ENCODE data around the gene LACRT. TPM values are rescaled to one million over a fixed set of nuclear protein-coding genes. Genes with fewer than 3 reads are reported as not detected.

Gene LACRT
- total RNA-seq, 1 donor from 2014 or later: not detected

DNA sequence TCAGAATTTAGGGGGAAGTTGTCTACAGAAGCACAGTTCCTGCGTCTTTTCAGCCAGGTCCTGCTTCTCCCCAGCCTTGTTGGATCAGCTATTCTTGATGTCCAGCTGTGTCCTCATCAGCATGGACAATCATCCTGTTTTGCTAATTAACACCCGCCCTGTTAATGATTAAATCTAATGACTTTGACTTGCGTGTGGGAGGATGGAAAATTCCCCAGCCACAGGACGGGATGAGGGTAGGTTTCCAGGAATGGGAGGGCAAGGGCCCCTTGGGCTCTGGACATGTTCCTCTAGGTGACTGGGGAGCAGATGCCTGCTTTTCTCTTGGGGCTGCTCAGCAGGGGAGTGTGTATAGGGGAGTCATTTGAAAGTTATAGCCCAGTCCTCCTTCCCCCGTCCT lies 41.0 kb downstream of the LACRT start:
- H3K9me3 Mint-ChIP-seq (ENCODE audit: low read depth): no peaks in the 10 kb centered on the region
- H3K27ac Mint-ChIP-seq: peak overlapping the region; percentile 35
- H3K27me3 Mint-ChIP-seq: peaks cover 54% of the 10 kb centered on the region
- H3K4me3 Mint-ChIP-seq (ENCODE audit: low read depth): no peak overlapping the region
- H3K36me3 Mint-ChIP-seq (ENCODE audit: insufficient read depth): no peaks in the 10 kb centered on the region
- DNase-seq (ENCODE audit: low spot score, unreplicated experiment): no peak
- H3K4me1 Mint-ChIP-seq (ENCODE audit: low read depth): peaks cover 27% of the 10 kb centered on the region
- TF ChIP-seq, protein P1, sequence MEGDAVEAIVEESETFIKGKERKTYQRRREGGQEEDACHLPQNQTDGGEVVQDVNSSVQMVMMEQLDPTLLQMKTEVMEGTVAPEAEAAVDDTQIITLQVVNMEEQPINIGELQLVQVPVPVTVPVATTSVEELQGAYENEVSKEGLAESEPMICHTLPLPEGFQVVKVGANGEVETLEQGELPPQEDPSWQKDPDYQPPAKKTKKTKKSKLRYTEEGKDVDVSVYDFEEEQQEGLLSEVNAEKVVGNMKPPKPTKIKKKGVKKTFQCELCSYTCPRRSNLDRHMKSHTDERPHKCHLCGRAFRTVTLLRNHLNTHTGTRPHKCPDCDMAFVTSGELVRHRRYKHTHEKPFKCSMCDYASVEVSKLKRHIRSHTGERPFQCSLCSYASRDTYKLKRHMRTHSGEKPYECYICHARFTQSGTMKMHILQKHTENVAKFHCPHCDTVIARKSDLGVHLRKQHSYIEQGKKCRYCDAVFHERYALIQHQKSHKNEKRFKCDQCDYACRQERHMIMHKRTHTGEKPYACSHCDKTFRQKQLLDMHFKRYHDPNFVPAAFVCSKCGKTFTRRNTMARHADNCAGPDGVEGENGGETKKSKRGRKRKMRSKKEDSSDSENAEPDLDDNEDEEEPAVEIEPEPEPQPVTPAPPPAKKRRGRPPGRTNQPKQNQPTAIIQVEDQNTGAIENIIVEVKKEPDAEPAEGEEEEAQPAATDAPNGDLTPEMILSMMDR (IDR thresholded peaks at IDR 0.05; ENCODE audit: unreplicated experiment): no peak

DNA sequence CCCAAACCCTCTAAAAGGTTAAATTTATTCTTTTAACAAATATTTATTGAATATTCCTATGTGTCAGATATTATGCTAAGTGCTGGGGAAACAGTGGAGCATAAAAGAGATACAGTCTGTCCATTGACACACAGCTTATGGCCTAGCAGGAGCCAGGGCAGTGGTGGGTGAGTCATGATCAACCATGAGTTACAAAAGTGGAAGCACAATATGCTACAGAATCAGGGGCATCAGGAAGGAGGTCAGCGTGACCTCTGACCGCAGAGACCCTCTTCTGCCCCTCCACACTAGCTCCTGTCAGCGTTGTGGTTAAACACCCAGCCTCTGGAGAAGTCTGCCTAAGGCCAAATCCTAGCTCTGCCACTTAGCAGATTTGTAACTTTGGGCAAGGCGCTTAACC lies 41.6 kb downstream of the LACRT start:
- H3K4me3 Mint-ChIP-seq (ENCODE audit: low read depth): no peak overlapping the region
- no peak for DNase-seq (ENCODE audit: low spot score, unreplicated experiment)
- H3K36me3 Mint-ChIP-seq (ENCODE audit: insufficient read depth): no peaks in the 10 kb centered on the region
- no peaks in the 10 kb centered on the region for H3K9me3 Mint-ChIP-seq (ENCODE audit: low read depth)
- TF ChIP-seq, protein P1 (IDR thresholded peaks at IDR 0.05; ENCODE audit: unreplicated experiment): no peak
- H3K27ac Mint-ChIP-seq: no peak overlapping the region
- peaks cover 27% of the 10 kb centered on the region for H3K4me1 Mint-ChIP-seq (ENCODE audit: low read depth)
- H3K27me3 Mint-ChIP-seq: peaks cover 53% of the 10 kb centered on the region

DNA sequence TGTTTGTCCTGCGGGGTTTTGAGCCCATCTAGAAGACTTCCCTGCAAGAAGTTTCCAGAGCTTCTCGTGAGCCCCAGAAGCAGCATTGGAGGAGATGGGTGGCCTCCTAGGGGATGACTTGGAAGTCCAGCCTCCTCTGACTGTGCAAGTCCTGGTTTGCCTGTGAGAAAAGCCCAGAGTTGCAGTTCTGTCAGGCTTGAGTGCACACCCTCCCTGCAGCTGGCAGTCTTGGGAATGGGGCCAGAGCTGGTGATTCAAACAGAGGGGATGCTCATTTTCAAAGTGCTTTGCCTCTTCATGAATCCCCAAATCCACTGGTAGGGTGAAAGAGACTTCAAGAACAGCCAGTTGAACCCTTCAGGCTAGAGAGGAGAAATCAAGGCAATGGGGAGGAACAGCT lies 42.4 kb downstream of the LACRT start:
- H3K27me3 Mint-ChIP-seq: peaks cover 55% of the 10 kb centered on the region
- no peak for DNase-seq (ENCODE audit: low spot score, unreplicated experiment)
- H3K4me1 Mint-ChIP-seq (ENCODE audit: low read depth): peaks cover 35% of the 10 kb centered on the region

GRCh38 chr12:54590978-54591591 lies 43.6 kb downstream of the LACRT start:
- Mint-ChIP-seq H3K4me3 (ENCODE audit: low read depth) (no peak overlapping the region), H3K27me3 (peaks cover 55% of the 10 kb centered on the region), H3K9me3 (ENCODE audit: low read depth) (no peaks in the 10 kb centered on the region), H3K36me3 (ENCODE audit: insufficient read depth) (no peaks in the 10 kb centered on the region), H3K27ac (peak overlapping the region; percentile 87), H3K4me1 (ENCODE audit: low read depth) (peaks cover 38% of the 10 kb centered on the region)
- TF ChIP-seq, protein P1 (IDR thresholded peaks at IDR 0.05; ENCODE audit: unreplicated experiment): no peak
- no peak for DNase-seq (ENCODE audit: low spot score, unreplicated experiment)

More for the DNA sequence above, 42.4 kb downstream of the LACRT start:
- Mint-ChIP-seq H3K36me3 (ENCODE audit: insufficient read depth) (no peaks in the 10 kb centered on the region), H3K4me3 (ENCODE audit: low read depth) (no peak overlapping the region), H3K9me3 (ENCODE audit: low read depth) (no peaks in the 10 kb centered on the region), H3K27ac (no peak overlapping the region)
- TF ChIP-seq, protein P1 (IDR thresholded peaks at IDR 0.05; ENCODE audit: unreplicated experiment): no peak

GRCh38 chr12:54589964-54590363 lies 44.7 kb downstream of the LACRT start:
- Mint-ChIP-seq H3K4me1 (ENCODE audit: low read depth) (peaks cover 38% of the 10 kb centered on the region), H3K27ac (no peak overlapping the region), H3K9me3 (ENCODE audit: low read depth) (no peaks in the 10 kb centered on the region)

More at GRCh38 chr12:54589964-54590363, 44.7 kb downstream of the LACRT start:
- TF ChIP-seq, protein P1 (IDR thresholded peaks at IDR 0.05; ENCODE audit: unreplicated experiment): no peak
- Mint-ChIP-seq H3K36me3 (ENCODE audit: insufficient read depth) (no peaks in the 10 kb centered on the region), H3K4me3 (ENCODE audit: low read depth) (peak overlapping the region; percentile 73), H3K27me3 (peaks cover 53% of the 10 kb centered on the region)
- DNase-seq (ENCODE audit: low spot score, unreplicated experiment): no peak
